Prostate gland (tissue), 2 donors: ENCODE data around the gene C1orf50.

Source experiments
- CTCF ChIP-seq, 4 experiments: fragments of 200-600 bp in 2 of 4; fragments of 450-650 bp in 2 of 4; sonication (generic) in 2 of 4; IDR thresholded peaks; 1 replicate in 3 of 4; 2 replicates in 1 of 4; pipeline ENCODE4 v1.5.1; 2016 to 2019; ENCODE audit warnings: antibody characterized with exemption in 4 of 4, mild to moderate bottlenecking in 2 of 4, moderate library complexity in 2 of 4
- POLR2A ChIP-seq: fragments of 450-650 bp; IDR thresholded peaks from one replicate; pipeline ENCODE4 v1.6.1; 2016; ENCODE audit warnings: antibody characterized with exemption, mild to moderate bottlenecking
- POLR2AphosphoS5 ChIP-seq: sonication (generic); formaldehyde crosslinking; IDR thresholded peaks from one replicate; pipeline ENCODE4 v1.6.1; 2017; ENCODE audit warnings: antibody characterized with exemption

GRCh38 chr1:42752284-42752683 is 14.8 kb upstream of the C1orf50 start:
- TF ChIP-seq CTCF (IDR thresholded peaks at IDR 0.05) (no peak), POLR2A (no peak), POLR2AphosphoS5 (no peak)
